ENCODE data around the gene PCNX1.

DNA sequence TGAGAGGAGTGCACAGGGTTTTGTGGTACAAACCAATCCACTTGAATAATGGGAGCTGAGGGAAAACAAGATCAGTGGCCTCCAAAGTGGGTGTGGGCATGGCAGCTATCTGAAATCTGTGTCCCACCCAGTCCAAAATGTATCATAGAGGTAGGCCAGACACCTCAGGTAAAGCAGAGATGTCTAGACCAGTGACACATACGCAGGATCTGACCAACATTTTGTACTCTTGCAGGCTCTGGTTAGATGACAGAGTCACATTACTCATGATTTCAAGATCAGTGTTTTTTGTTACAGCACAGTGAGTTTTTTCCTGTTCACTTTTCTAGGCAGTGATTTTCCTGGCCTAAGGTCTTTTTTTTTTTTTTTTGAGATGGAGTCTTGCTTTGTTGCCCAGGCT is 211.8 kb downstream of the PCNX1 start:
- TF ChIP-seq, protein P1, sequence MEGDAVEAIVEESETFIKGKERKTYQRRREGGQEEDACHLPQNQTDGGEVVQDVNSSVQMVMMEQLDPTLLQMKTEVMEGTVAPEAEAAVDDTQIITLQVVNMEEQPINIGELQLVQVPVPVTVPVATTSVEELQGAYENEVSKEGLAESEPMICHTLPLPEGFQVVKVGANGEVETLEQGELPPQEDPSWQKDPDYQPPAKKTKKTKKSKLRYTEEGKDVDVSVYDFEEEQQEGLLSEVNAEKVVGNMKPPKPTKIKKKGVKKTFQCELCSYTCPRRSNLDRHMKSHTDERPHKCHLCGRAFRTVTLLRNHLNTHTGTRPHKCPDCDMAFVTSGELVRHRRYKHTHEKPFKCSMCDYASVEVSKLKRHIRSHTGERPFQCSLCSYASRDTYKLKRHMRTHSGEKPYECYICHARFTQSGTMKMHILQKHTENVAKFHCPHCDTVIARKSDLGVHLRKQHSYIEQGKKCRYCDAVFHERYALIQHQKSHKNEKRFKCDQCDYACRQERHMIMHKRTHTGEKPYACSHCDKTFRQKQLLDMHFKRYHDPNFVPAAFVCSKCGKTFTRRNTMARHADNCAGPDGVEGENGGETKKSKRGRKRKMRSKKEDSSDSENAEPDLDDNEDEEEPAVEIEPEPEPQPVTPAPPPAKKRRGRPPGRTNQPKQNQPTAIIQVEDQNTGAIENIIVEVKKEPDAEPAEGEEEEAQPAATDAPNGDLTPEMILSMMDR (conservative IDR thresholded peaks at IDR 0.05; ENCODE audit: low read length) = no peak
- no peak for TF ChIP-seq EZH2phosphoT487 (IDR thresholded peaks at IDR 0.05; ENCODE audit: borderline replicate concordance)

All from Loucy (cell line).